DMS153 (cell line): ENCODE results near the gene ADGRB3.
"Not testable (repeated sequence)": the region's sequence is repeated elsewhere in the genome, so short reads cannot be mapped to it uniquely, and the experiment has no call there.

Source experiments
- DNase-seq: peaks from one replicate; lab custom pipeline; 2025; lab: John Stamatoyannopoulos, UW

The ADGRB3 gene

DNA sequence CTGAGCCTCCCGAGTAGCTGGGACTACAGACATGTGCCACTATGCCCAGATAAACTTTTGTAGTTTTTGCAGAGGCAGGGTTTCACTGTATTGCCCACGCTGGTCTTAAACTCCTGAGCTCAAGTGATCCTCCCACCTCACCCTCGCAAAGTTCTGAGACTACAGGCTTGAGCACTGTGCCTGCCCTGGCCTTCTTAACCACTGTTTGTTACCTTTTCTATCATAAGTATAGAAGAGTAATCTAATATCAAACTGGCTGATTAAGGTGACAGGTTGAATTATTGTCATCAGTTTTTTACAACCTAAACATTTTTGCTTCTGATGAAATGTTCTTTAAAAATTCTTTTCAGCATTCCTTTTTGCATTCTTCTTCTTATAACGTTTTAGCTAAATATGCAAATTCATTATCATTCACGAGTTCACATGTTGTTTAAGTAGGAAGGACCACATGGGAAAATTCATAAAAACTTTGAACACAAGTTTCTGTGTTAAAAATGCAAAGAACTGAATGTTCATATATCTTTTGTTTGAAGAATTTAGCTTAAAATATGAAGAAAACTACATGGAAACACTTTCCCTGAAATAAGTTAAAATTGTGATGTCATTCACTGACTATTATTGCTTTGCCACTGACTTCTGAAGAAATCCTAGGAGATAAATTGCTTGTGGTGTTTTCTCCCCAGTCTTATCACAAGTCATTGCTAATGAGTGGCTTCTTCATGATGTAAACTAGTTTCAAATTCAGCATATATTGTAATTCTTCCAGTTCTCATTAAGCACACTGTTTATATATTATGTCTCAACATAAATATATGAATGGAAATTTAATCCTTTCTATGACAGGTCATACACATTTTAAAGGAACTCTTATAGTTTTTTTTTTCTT lies 106.7 kb downstream of the ADGRB3 start:
- DNase-seq, result no peak

DNA sequence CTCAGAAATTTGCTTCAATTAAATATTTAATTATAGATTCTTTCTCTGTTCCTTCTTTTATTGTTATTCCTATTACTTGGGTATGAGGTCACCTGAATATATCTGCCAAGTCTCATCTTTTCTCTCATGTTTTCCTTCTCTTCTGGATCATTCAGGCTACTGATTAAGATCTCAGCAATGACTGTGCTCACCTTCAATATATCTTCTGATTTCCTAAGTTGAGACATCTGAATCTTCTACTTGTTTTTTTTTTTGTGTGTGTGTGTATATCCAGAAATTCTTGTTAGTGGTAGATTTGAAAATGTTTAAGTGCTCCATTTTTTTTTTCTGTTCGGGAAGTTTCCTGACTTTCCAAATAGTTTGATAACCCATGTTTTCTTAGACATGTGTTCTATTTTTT lies 108.0 kb downstream of the ADGRB3 start:
- DNase-seq, result no peak

DNA sequence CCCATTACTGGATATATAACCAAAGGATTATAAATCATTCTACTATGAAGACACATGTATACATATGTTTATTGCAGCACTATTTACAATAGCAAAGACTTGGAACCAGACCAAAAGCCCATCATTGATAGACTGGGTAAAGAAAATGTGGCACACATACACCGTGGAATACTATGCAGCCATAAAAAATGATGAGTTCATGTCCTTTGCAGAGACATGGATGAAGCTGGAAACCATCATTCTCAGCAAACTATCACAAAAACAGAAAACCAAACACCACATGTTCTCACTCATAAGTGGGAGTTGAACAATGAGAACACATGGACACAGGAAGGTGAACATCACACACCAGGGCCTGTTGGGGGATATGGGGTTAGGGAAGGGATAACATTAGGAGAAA lies 109.3 kb downstream of the ADGRB3 start:
- DNase-seq, result not testable (repeated sequence)

DNA sequence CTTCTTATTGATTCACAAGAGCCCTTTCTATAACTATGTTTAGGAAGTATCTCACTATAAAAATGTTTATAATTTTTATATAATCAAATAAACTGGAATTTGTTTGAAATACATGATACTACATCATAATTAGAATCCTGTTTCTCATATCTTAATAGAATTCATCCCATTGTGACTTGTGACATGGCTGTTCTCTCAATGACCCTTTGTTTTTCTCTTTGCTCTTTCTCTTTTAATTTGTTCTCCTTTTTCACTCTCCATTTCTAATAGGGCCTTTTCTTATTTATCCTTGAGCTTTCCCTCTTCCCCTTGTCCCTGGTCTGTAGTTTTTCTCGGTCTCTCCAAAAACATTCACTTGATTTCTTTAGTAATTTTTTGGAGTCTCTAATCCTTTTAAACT lies 111.3 kb downstream of the ADGRB3 start:
- DNase-seq, result no peak

DNA sequence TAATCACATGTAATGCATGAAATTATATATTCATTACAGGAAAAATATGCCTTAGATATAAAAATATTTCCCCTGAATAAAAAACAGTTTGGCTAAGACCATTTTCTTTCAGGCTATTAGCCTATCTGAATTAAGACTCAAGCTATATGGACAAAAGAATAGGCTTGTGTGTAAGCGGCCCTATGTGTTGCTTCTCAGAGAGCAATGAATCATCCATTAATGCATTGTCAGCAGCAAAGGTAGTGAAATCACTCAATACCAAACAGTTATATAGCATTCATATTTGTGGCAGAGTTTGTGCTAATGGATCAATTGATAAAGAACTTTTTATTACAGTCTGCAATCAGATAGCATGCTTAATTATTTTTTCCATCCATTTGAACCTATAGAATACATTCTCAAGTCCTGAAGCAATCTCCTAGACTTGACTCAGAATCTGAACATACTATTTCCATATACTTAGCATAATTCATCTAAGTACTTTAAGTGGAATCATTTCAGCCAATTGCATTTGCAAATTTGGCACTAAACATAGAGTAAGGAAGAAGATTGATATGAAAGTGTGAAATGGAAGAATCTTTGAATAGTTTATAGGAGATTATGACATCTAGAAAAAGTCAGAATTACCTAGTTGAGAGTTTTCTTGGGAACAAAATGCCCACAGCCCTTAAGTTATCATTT lies 112.2 kb downstream of the ADGRB3 start:
- no peak for DNase-seq

DNA sequence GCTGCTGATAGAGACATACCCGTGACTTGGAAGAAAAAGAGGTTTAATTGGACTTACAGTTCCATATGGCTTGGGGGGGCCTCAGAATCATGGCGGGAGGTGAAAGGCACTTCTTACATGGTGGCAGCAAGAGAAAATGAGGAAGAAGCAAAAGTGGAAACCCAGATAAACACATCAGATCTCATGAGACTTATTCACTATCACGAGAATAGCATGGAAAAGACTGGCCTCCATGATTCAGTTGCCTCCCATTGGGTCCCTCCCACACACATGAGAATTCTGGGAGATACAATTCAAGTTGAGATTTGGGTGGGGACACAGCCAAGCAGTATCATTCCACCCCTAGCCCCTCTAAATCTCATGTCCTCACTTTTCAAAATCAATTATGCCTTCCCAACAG lies 112.8 kb downstream of the ADGRB3 start:
- not testable (repeated sequence) for DNase-seq

DNA sequence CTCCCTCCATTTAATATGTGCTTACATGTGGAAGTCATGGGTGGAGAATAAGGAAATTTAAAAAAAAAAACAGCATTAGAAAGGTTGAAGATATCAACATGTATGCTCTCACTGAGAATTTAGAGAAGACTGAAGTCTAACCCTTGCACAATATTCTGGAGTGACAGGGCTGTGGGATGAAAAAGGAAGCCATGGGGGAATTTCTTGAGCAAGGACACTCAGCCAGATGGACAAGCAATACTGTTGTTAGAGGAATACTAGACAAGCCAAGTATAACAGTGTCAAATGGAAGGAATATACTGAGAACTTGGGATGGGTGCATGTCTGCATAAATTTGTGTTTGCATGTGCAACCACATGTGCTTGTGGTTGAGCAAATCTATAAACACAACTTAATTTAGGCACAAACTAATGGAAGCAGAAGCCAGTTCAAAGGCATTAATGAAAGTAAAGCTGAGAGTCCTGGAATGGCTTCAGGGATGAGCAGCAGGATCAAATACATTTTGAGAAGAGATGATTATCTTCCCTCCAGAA lies 119.7 kb downstream of the ADGRB3 start:
- no peak for DNase-seq

DNA sequence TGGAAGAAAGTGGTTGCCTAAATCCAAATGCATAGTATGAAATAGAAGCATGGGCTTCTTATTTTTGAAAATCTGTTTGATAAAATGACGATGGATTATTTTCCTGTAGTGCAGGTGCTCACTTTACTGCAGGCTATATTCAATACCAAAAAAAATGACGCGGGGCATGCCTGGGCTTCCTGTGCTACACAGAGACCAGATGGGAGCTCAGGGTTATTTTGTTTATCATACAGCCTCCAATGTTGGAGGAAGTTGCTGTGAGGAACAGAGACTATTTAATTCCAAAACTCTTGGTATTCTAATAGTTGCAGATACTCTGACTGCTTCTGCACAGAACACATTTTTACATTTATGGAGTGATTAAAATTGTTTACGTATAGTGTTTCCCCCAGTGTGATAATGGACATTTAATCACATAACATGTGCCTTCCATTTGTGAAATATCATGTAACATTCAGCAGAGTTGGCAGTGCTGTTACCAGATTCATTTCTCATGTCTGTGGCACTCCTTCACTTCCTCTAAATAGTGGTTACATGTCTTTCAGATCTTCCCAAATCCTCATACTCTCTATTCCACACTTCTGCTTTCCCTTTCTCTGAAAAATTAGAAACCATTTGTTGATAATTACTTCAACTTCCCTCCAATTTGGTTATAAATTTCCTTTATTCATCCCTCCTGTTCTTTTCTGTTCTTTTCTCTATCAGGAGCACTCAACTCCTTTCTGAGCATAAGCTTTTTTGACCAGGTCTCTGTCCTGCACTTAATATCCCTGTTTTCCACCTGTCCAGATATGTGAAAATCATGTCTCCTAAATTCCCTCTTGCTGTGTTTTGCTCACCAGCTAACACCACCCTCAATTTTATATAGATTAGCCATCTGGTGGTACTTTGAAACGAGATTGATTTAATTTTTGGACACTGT lies 121.6 kb downstream of the ADGRB3 start:
- DNase-seq, result no peak

DNA sequence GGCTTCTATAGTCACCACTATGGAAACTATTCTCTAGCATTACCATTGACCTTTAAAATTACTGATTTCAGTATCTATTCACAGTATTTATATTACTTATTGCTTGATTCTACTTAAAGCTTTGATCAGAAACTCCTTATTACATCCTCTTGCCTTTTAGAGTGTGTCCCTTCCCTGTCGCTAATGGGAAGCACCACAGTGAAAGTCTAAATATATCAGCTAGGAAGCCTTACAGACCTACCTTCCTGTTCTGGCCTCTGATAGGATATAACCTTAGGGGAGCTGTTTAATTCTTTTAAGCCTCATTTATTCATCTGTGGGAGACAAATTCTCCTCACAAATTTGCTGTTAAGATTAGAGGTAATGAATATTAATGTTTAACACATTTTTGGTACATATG lies 122.7 kb downstream of the ADGRB3 start:
- no peak for DNase-seq

DNA sequence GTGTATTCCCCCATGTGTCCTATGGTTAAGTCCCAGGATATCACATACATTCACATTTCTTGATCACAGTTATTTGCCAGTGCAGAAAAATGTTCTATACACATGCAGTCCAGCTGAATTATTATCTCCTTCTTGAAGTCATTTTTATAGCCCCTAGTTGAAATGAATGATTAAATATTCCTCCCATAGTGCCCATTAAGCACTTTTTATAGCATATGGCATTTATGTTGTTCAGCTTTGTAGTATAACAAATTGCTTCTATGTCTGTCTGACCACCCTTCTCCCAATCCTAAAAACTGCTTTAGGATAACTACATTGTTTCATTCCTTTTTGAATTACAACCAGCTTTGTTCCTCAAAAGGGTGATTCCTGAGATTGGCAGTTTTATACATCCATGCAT lies 123.5 kb downstream of the ADGRB3 start:
- no peak for DNase-seq

DNA sequence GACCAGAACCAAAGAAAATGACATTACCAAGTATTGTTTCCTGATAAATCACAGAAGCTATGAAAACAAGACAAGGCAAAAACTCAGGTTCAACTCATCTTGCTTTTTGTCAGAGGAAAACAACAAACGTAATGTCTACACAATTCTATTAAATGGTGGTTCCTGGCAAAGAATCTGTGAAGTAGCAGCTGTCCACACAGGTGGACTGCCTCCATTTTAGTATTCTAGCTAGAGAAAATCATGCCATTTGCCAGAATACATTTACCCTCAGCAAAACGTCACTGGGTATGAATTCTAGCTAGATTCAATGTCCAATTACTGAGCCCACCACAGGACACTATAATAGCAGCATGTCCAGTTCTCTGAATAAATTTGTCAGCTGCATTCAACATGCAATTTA lies 125.4 kb downstream of the ADGRB3 start:
- no peak for DNase-seq

DNA sequence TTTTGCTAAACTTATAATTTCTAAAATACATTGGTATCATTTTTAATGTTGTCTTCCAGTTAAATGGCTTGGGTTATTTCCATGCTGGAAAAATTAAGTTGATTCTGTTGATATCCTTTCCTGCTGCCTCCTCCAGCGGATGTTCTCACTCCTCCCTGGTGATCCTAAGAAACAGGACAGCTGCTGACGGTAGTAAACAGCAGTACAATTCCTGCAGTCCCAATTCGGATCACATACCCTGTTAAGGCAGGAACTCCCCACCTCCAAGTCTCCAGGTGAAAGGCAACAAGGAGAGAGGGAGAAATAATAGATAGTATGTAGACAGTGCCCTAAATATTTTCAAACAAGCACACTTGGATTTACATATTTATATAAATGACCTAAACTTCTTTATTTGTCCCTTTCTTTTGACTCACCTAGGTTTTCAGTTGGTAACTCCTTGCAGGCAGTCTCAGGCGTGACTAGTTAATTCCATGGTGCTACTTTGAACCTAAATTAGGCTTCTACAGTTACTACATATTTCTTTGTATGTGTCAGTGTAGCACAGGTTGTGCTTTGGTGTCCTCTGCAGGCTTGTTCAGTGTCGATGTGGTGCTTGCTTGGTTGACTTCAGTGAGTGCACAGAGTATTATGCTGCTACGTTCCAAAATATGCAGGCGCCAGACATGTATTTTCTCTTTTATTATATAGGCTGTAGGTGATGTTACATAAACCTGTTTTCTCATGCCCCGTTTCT lies 126.0 kb downstream of the ADGRB3 start:
- no peak for DNase-seq

DNA sequence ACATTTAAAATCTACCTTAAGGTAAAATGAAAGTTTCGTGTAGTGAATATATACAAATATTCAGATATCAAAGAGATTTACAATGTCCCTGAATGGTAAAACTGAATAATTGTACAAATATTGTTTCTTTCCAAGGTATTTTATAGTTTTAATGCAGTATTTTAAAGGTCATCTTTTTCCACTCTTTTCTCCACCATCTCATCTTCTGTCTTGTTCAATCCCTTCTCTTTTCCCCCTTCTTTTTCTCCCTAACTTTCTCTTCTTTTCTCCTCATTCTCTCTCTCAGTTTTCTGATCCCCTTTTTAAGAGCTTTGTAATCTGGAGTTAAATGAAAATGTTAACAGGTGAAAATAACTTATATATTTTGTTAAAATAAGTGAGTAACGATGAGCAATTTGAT lies 126.9 kb downstream of the ADGRB3 start:
- no peak for DNase-seq

DNA sequence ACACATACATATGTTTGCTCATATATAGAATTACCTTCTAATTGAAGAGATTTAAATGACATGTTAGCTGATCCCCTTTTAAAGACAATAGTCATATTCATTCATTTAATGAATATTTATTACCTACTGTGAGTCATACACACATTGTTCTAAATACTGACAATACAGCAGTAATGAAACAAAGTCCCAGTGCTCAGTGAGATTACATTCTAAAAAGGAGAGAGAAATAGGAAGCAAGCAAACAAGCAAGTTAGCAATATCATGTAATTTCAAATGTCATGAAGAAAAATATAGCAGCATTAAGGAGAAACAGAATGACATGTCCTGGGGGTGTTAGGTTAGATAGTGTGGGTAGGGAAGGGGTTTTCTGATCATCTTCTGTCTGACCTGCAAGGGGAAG lies 136.3 kb downstream of the ADGRB3 start:
- no peak for DNase-seq

DNA sequence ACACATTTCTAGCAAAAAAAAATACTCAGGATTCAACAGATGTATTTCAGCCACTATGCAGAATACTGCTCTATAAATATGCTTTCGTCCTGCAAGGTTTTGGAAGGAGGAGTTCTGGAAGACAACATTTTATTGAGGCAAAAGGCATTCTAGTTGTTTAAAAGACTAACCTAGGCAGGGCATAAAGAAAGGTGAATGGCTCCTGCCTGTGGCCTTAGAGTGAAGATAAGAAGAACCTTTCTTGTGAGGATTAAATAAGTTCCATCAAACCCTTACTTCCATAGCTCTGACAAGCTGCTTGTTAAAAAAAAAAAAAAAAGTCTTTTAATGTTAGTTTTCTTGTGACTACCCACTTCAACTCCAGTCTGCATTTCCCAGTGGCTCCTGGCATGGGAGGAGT lies 139.8 kb downstream of the ADGRB3 start:
- no peak for DNase-seq

DNA sequence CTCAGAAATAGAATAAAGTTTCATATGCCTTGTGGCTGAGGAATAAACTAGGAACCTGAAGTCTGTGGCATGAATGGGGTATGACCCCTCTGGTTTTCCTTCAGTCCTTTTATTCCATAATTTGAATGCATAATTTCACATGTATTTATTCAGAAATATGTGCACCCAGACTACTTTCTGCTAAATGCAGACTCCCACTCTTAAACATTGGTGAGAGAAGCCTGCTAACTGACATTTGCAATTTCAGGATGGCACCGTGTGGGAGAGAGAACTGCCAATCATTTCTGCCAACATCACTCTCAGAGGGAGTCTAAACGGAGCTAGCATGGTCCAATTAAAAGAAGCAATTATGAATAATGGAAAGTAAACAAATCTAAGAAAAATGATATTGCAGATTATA lies 141.3 kb downstream of the ADGRB3 start:
- DNase-seq, result no peak

DNA sequence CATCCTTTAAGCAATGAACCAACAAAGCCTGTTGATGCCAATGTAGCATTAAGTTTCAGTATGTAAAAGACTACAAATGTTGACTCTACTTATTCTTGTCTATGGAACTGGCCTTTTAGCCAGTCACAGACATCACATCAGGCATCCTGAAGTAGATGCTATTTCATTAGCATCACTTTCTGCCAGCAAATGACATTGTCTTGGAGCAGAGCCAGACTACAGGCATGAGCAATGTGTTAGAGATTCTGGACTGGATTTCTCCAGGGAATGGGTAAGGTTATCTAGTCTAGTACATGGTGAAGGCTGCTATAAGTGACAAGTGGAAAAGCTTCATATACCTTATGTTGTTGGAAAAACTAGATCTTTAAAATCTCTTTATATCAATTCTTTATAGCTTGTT lies 142.9 kb downstream of the ADGRB3 start:
- peak; percentile 77 for DNase-seq

DNA sequence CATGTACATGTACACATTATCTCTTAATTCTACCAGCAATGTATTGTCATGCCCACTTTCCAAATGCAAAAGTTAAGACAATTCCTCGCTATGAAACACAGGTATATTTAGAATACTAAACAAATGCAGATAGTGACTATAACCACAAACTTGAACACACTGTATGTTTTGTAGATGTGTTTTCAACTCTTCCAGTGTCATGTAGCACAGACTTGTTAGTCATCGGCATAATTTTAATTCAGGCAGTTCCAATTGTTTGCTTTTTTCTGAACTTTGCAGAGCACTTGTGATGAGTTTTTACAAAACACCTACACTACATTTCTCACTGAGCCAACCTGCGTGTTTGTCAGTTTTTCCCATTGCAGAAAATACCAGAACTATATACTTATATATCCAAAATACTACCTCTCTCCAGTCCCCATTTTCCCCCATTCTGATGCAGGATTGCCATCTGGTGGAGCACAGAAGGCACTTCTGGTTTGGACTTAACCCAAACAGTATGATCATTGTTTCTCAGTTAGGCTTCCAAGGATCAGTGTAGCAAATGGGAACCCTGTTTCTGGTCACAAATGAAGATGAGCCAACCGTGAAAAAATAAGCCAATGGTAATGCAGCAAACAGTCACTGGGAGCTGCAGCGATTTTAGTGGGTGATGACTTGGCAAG lies 143.4 kb downstream of the ADGRB3 start:
- peak; percentile 46 for DNase-seq

DNA sequence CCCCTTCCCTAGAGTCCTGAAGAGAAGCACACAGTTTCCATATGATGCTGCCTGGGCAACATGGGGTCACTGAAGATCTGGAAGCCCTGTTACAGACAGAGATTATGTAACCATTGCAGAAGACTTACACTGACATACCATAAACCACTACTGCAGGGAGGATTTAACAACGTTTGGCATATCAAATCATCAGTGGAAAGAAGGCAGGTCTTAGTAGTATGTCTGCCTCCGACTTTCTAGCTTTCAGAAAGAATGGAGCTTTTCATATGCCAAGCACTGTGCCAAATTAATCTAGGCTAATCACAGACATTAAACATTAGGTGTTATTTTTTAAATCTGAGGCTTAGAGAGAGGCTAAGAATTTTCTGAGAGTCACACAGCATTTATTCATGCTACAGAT lies 144.3 kb downstream of the ADGRB3 start:
- no peak for DNase-seq

DNA sequence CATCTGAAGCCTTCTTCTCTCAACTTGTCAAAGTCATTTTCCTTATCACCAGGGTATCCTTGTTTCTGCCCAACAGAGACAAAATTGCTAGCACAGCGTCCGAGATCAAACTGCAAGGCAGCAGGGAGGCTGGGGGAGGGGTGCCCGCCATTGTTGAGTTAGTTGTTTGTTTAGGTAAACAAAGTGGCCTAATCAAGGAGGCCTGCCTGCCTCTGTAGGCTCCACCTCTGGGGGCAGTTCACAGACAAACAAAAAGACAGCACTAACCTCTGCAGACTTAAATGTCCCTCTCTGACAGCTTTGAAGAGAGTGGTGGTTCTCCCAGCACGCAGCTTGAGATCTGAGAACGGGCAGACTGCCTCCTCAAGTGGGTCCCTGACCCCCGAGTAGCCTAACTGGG lies 155.0 kb downstream of the ADGRB3 start:
- not testable (repeated sequence) for DNase-seq

DNA sequence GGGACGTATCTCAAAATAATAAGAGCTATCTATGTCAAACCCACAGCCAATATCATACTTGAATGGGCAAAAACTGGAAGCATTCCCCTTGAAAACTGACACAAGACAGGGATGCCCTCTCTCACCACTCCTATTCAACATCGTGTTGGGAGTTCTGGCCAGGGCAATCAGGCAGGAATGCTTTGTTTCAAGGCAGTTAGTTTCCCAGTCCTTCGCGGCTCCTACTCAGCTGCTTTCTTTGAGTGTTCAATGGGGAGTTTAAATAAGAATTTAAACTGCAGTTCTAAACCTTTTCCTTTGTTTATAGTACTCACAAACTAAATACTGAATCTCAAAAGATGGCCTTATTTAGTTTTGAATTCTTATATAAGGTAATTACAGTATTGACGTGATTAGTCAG lies 179.9 kb downstream of the ADGRB3 start:
- not testable (repeated sequence) for DNase-seq
